HepG2 (cell line): ENCODE measurements around the gene LYRM4. TPM values are rescaled to one million over a fixed set of nuclear protein-coding genes. Genes with fewer than 3 reads are reported as not detected.

Experiments
- ATF7-NPFF ChIP-seq: sonication (generic); formaldehyde crosslinking; IDR thresholded peaks from 2 replicates; pipeline ENCODE4 v1.8.1; 2023; ENCODE audit warnings: mild to moderate bottlenecking, low read depth, missing genetic modification reagents, moderate library complexity
- CREBL2 ChIP-seq: sonication (generic); formaldehyde crosslinking; IDR thresholded peaks from 2 replicates; pipeline ENCODE4 v1.8.1; 2023; ENCODE audit warnings: missing genetic modification reagents, mild to moderate bottlenecking, borderline replicate concordance
- FOSL1 ChIP-seq: sonication (generic); formaldehyde crosslinking; IDR thresholded peaks from 2 replicates; pipeline ENCODE4 v1.9.0; 2021; ENCODE audit warnings: missing genetic modification reagents, borderline replicate concordance
- KDM1A ChIP-seq: IDR thresholded peaks from 2 replicates; pipeline ENCODE4 v1.6.1; 2016; ENCODE audit warnings: missing compliant biosample characterization
- NFATC3 ChIP-seq: sonication (generic); formaldehyde crosslinking; IDR thresholded peaks from 2 replicates; pipeline ENCODE4 v1.5.1; 2020; ENCODE audit warnings: mild to moderate bottlenecking, missing genetic modification reagents
- PCBP2 ChIP-seq: fragments of 200-400 bp; formaldehyde crosslinking; optimal IDR thresholded peaks from 2 replicates; pipeline ENCODE3; 2018; ENCODE audit warnings: low read length, low read depth; ENCODE audit not compliant: poor library complexity, severe bottlenecking
- PITX1 ChIP-seq: sonication (generic); formaldehyde crosslinking; IDR thresholded peaks from 2 replicates; pipeline ENCODE4 v1.5.1; 2020; ENCODE audit warnings: mild to moderate bottlenecking, missing genetic modification reagents
- RNF219 ChIP-seq: sonication (generic); formaldehyde crosslinking; IDR thresholded peaks from 2 replicates; pipeline ENCODE4 v1.5.0; 2020; ENCODE audit warnings: mild to moderate bottlenecking, missing genetic modification reagents
- SOX13 ChIP-seq, 3 experiments: fragments of 450-650 bp in 1 of 3; sonication (generic) in 1 of 3; formaldehyde crosslinking in 1 of 3; IDR thresholded peaks in 2 of 3; conservative IDR thresholded peaks in 1 of 3; 2 replicates each; pipeline versions ENCODE4 v1.5.0 to v1.6.1; 2016 to 2020; ENCODE audit warnings: antibody characterized with exemption in 1 of 3, mild to moderate bottlenecking in 1 of 3, missing compliant biosample characterization in 1 of 3, missing genetic modification reagents in 1 of 3, moderate library complexity in 1 of 3
- SP4 ChIP-seq: sonication (generic); formaldehyde crosslinking; IDR thresholded peaks from 2 replicates; pipeline ENCODE4 v1.8.1; 2023; ENCODE audit warnings: mild to moderate bottlenecking, missing genetic modification reagents
- TRIM24 ChIP-seq: sonication (generic); formaldehyde crosslinking; IDR thresholded peaks from 2 replicates; pipeline ENCODE4 v1.8.0; 2022; ENCODE audit warnings: mild to moderate bottlenecking, missing genetic modification reagents
- U2AF2 ChIP-seq: fragments of 200-400 bp; formaldehyde crosslinking; IDR thresholded peaks from 2 replicates; pipeline ENCODE4 v1.6.1; 2017; ENCODE audit warnings: low read depth, mild to moderate bottlenecking, low read length
- ZBTB46 ChIP-seq: sonication (generic); formaldehyde crosslinking; IDR thresholded peaks from 2 replicates; pipeline ENCODE4 v1.4.0; 2020; ENCODE audit warnings: mild to moderate bottlenecking, missing genetic modification reagents, borderline replicate concordance
- ZFP36L1 ChIP-seq: sonication (generic); formaldehyde crosslinking; IDR thresholded peaks from 2 replicates; pipeline ENCODE4 v1.8.0; 2022; ENCODE audit warnings: mild to moderate bottlenecking, missing genetic modification reagents, moderate library complexity
- ZFP62 ChIP-seq: sonication (generic); formaldehyde crosslinking; IDR thresholded peaks from 2 replicates; pipeline ENCODE4 v1.4.0; 2020; ENCODE audit warnings: missing genetic modification reagents
- ZNF331 ChIP-seq: sonication (generic); formaldehyde crosslinking; IDR thresholded peaks from 2 replicates; pipeline ENCODE4 v1.4.0; 2020; ENCODE audit warnings: missing genetic modification reagents
- ZNF605 ChIP-seq: sonication (generic); formaldehyde crosslinking; IDR thresholded peaks from 2 replicates; pipeline ENCODE4 v1.8.0; 2022; ENCODE audit warnings: mild to moderate bottlenecking, missing genetic modification reagents
- ZNF614 ChIP-seq: IDR thresholded peaks from 2 replicates; pipeline ENCODE4 v1.6.1; 2018; ENCODE audit warnings: missing biosample characterization, missing genetic modification reagents, inconsistent platforms, borderline replicate concordance
- ZNF720 ChIP-seq: sonication (generic); formaldehyde crosslinking; IDR thresholded peaks from 2 replicates; pipeline ENCODE4 v1.4.0; 2020; ENCODE audit warnings: missing genetic modification reagents
- ZNF891 ChIP-seq: sonication (generic); formaldehyde crosslinking; IDR thresholded peaks from 2 replicates; pipeline ENCODE4 v1.5.0; 2020; ENCODE audit warnings: mild to moderate bottlenecking, missing genetic modification reagents
- ZSCAN22 ChIP-seq: sonication (generic); formaldehyde crosslinking; IDR thresholded peaks from 2 replicates; pipeline ENCODE4 v1.4.0; 2020; ENCODE audit warnings: mild to moderate bottlenecking, missing genetic modification reagents
- ZZZ3 ChIP-seq: sonication (generic); formaldehyde crosslinking; IDR thresholded peaks from 2 replicates; pipeline ENCODE4 v1.4.0; 2020; ENCODE audit warnings: missing genetic modification reagents, mild to moderate bottlenecking, borderline replicate concordance
- polyA plus RNA-seq, 8 experiments: library from polyadenylated mRNA; depleted of rRNA in 3 of 8; stranded (reverse) in 7 of 8; unstranded in 1 of 8; fragments of >200 nt; fragmentation: Illumina TruSeq in 4 of 8; extraction: Trizol in 4 of 8; gene quantifications; 2 replicates each; pipeline versions ENCODE4 v1.2.1 to v1.2.3, GENCODE V29; 2011 to 2016; ENCODE audit warnings: low read depth in 4 of 8, missing spikeins in 1 of 8, mixed read lengths in 1 of 8; ENCODE audit not compliant: insufficient read depth in 1 of 8
- total RNA-seq, 5 experiments: library from RNA; depleted of rRNA; stranded (reverse); fragments of >200 nt; fragmentation: Illumina TruSeq; extraction: Trizol; gene quantifications; 2 replicates each; pipeline ENCODE4 v1.2.3, GENCODE V29; 2016; ENCODE audit warnings: low read depth in 1 of 5
- TF ChIP-seq, protein P1 (sequence below): sonication (generic); formaldehyde crosslinking; IDR thresholded peaks from 2 replicates; pipeline ENCODE4 v1.8.1; 2023; ENCODE audit warnings: mild to moderate bottlenecking, missing genetic modification reagents

The LYRM4 gene
- total and polyA plus RNA-seq, 2 of the 13 experiments (the other 11 are each of a cell fraction or from before 2014, with no cell fraction given) = 64.6 to 67.5 TPM

- no peak for TF ChIP-seq RNF219 (CRISPR knock-in tag)
- no peak for TF ChIP-seq FOSL1
- TF ChIP-seq ZNF331 = peak; percentile 79
- no peak for TF ChIP-seq NFATC3 (CRISPR knock-in tag)
- no peak for TF ChIP-seq ZNF891
- no peak for TF ChIP-seq ZBTB46 (CRISPR knock-in tag)
- no peak for TF ChIP-seq ZNF720 (CRISPR knock-in tag)
- no peak for TF ChIP-seq ZSCAN22 (CRISPR knock-in tag)
- TF ChIP-seq KDM1A (CRISPR knock-in tag) = peak; percentile 87
- peak; percentile 86; the same call in 1 of the 2 replicates for TF ChIP-seq TRIM24 (CRISPR knock-in tag)
- TF ChIP-seq CREBL2 (CRISPR knock-in tag) = no peak
- no peak for TF ChIP-seq U2AF2
- TF ChIP-seq ZZZ3 (CRISPR knock-in tag) = no peak
- TF ChIP-seq PCBP2 = no peak
- TF ChIP-seq ZFP36L1 (CRISPR knock-in tag) = 0 out of 2 replicates have a peak, but pooled peaks have one; percentile 41
- TF ChIP-seq, protein P1, sequence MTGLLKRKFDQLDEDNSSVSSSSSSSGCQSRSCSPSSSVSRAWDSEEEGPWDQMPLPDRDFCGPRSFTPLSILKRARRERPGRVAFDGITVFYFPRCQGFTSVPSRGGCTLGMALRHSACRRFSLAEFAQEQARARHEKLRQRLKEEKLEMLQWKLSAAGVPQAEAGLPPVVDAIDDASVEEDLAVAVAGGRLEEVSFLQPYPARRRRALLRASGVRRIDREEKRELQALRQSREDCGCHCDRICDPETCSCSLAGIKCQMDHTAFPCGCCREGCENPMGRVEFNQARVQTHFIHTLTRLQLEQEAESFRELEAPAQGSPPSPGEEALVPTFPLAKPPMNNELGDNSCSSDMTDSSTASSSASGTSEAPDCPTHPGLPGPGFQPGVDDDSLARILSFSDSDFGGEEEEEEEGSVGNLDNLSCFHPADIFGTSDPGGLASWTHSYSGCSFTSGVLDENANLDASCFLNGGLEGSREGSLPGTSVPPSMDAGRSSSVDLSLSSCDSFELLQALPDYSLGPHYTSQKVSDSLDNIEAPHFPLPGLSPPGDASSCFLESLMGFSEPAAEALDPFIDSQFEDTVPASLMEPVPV (CRISPR knock-in tag) = no peak
- peak; percentile 75 for TF ChIP-seq SOX13 (IDR thresholded peaks at IDR 0.05)
- TF ChIP-seq SOX13 (CRISPR knock-in tag; conservative IDR thresholded peaks at IDR 0.05 in 1 of 2, IDR thresholded peaks at IDR 0.05 in 1 of 2) = peak in 1 of 2 experiments; percentile 90; a peak in 2 of 4 replicates
- TF ChIP-seq ZNF614 = peak; percentile 95
- TF ChIP-seq ZFP62 (CRISPR knock-in tag) = no peak
- no peak for TF ChIP-seq ATF7-NPFF (CRISPR knock-in tag)
- TF ChIP-seq SP4 (CRISPR knock-in tag) = no peak
- TF ChIP-seq PITX1 (CRISPR knock-in tag) = peak; percentile 87
- TF ChIP-seq ZNF605 (CRISPR knock-in tag) = peak; percentile 62; the same call in 1 of the 2 replicates
These were observed 201.5 kb downstream of the LYRM4 start (continued) for GRCh38 chr6:5059036-5059896.
